Upper lobe of right lung (tissue), 1 donor: Measurements from ENCODE around the gene ESPN. TPM values are rescaled to one million over a fixed set of nuclear protein-coding genes. Genes with fewer than 3 reads are reported as not detected.
A peak's percentile ranks its signal among the peaks of the same experiment; 100 is the strongest.

ENCODE experiments used
- ATAC-seq: fragments of 200-7000 bp; cut with Tn5 transposase; one replicate; pipeline ENCODE4 v1.9.1; 2020; ENCODE audit warnings: mild to moderate bottlenecking, moderate library complexity
- DNase-seq: peaks from one replicate; pipeline ENCODE4 v3.0.0-alpha.2; 2020
- H3K27ac ChIP-seq: fragments of 200-600 bp; one replicate; pipeline ENCODE4 v1.8.0; 2022
- H3K27me3 ChIP-seq: fragments of 200-600 bp; one replicate; pipeline ENCODE4 v1.8.0; 2022; ENCODE audit warnings: mild to moderate bottlenecking
- H3K36me3 ChIP-seq: fragments of 200-600 bp; one replicate; pipeline ENCODE4 v1.8.0; 2022
- H3K4me1 ChIP-seq: fragments of 200-600 bp; one replicate; pipeline ENCODE4 v1.8.0; 2022
- H3K4me3 ChIP-seq: fragments of 200-600 bp; one replicate; pipeline ENCODE4 v1.8.0; 2022; ENCODE audit warnings: mild to moderate bottlenecking
- H3K9me3 ChIP-seq: fragments of 200-600 bp; one replicate; pipeline ENCODE4 v1.8.0; 2022
- CTCF ChIP-seq: fragments of 200-600 bp; IDR thresholded peaks from one replicate; pipeline ENCODE4 v1.8.0; 2022; ENCODE audit warnings: antibody characterized with exemption
- intact Hi-C: fragments of 100-400 bp; cut with DNase I; formaldehyde crosslinking; loops from one replicate; pipeline ENCODE4 v1.11.0; 2022
- total RNA-seq: library from RNA; stranded (reverse); fragmentation: NEBNext Ultra II Directional; extraction: Animal tissue kit (Norgen Biotek cat#: 25700); gene quantifications from one replicate; pipeline ENCODE4 v1.2.1, GENCODE V29; 2021
- donor health status: DM: no; HTN: yes; CAD: no; lungs with severe emphysema.

ESPN gene
- total RNA-seq, 1 donor from 2014 or later: 4.3 TPM

DNA sequence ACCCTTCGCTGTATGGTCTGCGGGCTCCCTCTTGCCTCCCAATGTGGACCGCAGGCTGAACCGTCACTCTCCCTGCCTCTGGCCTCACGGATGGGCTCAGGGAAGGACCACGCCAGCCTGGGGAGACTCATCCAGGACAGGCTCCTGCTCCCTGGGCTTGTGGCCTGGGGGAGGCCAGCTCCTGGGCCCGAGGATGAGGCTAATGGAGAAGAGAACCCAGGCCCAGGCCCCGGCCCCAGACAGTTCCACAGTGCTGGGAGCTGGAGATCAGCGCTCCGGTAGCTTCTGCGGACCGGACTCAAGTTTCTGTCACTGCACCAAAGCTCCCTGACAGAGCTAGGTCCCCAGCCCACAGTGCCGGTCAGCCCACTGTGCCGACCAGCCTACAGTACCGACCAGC lies 80.3 kb downstream of the ESPN start:
- Histone ChIP-seq H3K27ac (no peak overlapping the region), H3K27me3 (no peaks in the 10 kb centered on the region), H3K4me3 (no peak overlapping the region), H3K4me1 (peaks cover 21% of the 10 kb centered on the region), H3K9me3 (no peaks in the 10 kb centered on the region), H3K36me3 (no peaks in the 10 kb centered on the region)
- TF ChIP-seq CTCF: no peak
- ATAC-seq (no peak), DNase-seq (no peak)
- intact Hi-C loops: no loop called here

DNA sequence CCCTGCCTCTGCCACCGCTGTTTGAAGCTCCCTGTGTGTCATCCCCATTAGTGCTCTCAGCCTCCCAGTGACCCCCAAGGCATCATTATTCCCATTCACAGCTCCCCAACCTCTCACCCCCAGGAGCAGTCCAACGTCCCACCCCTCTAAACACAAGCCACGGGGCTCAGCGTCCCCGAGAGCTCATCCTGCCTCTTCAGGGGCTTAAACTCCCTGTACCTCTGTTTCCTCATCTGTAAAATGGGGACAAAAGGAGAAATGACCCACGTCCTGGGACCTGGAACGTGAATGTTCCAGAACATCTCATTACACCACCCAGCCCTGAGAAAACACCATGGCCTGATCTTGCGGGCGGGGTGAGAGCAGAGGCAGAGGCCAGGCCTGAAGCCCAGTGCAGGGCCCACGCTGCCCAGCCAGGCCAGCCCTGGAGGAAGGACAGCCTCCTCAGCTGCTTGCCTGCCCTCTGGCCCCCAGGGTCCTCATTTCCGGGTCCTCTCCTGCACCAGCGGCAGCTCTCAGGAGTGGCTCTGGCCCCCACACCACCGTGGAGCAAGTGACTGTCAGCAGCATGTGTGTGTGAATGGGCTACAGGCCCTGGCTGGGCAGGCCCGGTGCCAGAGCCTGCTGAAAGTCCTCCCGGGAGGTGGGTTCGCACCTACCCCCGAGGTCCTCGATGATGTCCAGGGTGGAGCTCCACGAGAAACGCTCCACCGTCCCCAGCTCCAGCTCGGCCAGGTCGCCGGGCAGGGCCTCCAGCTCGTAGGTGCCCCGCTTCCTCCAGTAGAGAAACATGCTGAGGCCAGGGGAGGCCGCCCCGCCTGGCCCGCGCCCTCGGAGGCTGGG lies 81.0 kb downstream of the ESPN start:
- Histone ChIP-seq H3K4me3 (no peak overlapping the region), H3K9me3 (no peaks in the 10 kb centered on the region), H3K27me3 (no peaks in the 10 kb centered on the region), H3K4me1 (peaks cover 21% of the 10 kb centered on the region), H3K36me3 (no peaks in the 10 kb centered on the region), H3K27ac (no peak overlapping the region)
- TF ChIP-seq CTCF: no peak
- no peak for ATAC-seq
- intact Hi-C loops: no loop called here
- no peak for DNase-seq

DNA sequence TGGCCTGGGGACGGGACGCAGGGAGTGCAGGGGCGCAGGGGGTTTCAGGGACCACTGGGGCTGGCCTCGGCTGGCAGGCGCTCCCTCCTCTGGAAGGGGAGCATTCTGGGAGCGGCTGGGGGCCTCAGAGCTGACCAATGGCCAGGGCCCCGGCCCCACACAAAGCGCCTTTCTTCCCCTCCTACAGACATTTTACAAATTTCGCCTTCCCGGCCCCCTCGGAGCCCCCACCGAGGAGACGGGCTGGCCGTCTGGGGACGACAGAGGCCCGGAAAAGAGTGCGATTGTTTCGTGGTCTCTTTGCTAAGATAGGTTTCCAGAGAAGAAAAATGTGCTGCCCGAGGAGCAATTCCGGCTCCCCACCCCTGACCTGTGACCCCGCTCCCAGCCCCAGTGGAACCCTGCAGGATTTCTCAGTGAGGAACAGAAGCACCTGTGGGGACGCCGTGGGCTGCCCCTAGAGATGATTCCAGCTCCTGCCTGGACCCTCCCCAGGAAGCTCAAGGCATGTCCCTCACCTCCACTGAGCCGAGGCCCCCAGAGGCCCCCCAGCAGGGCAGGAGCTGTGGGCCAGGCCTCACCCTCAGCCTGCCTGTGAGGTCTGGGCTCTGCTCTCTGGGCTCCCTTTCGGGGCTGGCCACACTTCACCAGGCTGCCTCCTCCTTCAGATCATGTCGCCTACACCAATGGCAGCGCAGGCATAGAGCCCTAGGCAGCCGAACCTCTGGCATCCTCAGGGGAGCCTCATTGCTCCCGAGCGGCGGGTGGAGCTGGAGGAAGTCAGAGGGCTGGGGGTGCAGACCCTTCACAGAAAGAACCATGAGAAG lies 81.8 kb downstream of the ESPN start:
- intact Hi-C loops: no loop called here
- H3K27me3 ChIP-seq: no peaks in the 10 kb centered on the region
- DNase-seq (no peak), ATAC-seq (no peak)
- no peak for TF ChIP-seq CTCF
- no peak overlapping the region for H3K27ac ChIP-seq
- no peaks in the 10 kb centered on the region for H3K36me3 ChIP-seq
- peaks cover 21% of the 10 kb centered on the region for H3K4me1 ChIP-seq
- no peak overlapping the region for H3K4me3 ChIP-seq
- H3K9me3 ChIP-seq: no peaks in the 10 kb centered on the region

- no peaks in the 10 kb centered on the region for H3K36me3 ChIP-seq
- H3K4me1 ChIP-seq: peaks cover 15% of the 10 kb centered on the region
- H3K27ac ChIP-seq: no peak overlapping the region
- no peaks in the 10 kb centered on the region for H3K9me3 ChIP-seq
- H3K4me3 ChIP-seq: no peak overlapping the region
- ATAC-seq (peak; percentile 58), DNase-seq (no peak)
- intact Hi-C loops: no loop called here
- TF ChIP-seq CTCF: no peak
- H3K27me3 ChIP-seq: no peaks in the 10 kb centered on the region
Measured at GRCh38 chr1:6507037-6507428, 82.5 kb downstream of the ESPN start.

- no peak for TF ChIP-seq CTCF
- H3K4me1 ChIP-seq: peaks cover 11% of the 10 kb centered on the region
- intact Hi-C loops: no loop called here
- no peaks in the 10 kb centered on the region for H3K36me3 ChIP-seq
- no peak overlapping the region for H3K27ac ChIP-seq
- no peaks in the 10 kb centered on the region for H3K27me3 ChIP-seq
- H3K4me3 ChIP-seq: no peak overlapping the region
- no peak for ATAC-seq
- no peaks in the 10 kb centered on the region for H3K9me3 ChIP-seq
- DNase-seq: no peak
Measured at GRCh38 chr1:6507461-6507911, 82.9 kb downstream of the ESPN start.
